K562 (cell line): ENCODE data around the gene TNFSF13B. TPM values are rescaled to one million over a fixed set of nuclear protein-coding genes. Genes with fewer than 3 reads are reported as not detected.

Experiments
- ATAC-seq: fragments of 200-7000 bp; cut with Tn5 transposase; 3 replicates; pipeline ENCODE4 v1.9.1; 2020; ENCODE audit warnings: moderate library complexity
- BruUV-seq: library from RNA; stranded (reverse); fragments of 400-500 nt; replicated peaks from 2 replicates; lab custom pipeline; 2021; lab: Mats Ljungman, UMichigan
- CTCF ChIA-PET: fragments of 300-600 bp; formaldehyde crosslinking; extraction: SDS; loops from one replicate; lab custom pipeline; 2021; ENCODE audit warnings: low intra/inter-chr PET ratio; lab: Yijun Ruan, JAX
- POLR2A ChIA-PET: fragments of 300-600, 350-650 bp; sonication (Branson Sonifier 250); formaldehyde crosslinking; extraction: SDS; loops from one replicate; lab custom pipeline; 2021; ENCODE audit warnings: antibody characterized with exemption, inconsistent platforms; lab: Yijun Ruan, JAX
- DNase-seq, 4 experiments: peaks; one replicate each; pipeline versions ENCODE4 v3.0.0 to v3.0.0-alpha.2; 2011 to 2018; ENCODE audit warnings: low spot score in 3 of 4, mixed read lengths in 3 of 4; ENCODE audit errors: extremely low read depth in 1 of 4
- FAIRE-seq: peaks from 2 replicates; lab custom pipeline; 2011; peaks lifted over from hg19 to GRCh38; lab: Jason Lieb, UNC
- H2AFZ ChIP-seq: 2 replicates; pipeline ENCODE4 v1.6.0; 2011; ENCODE audit warnings: low read depth, low read length, control low read depth, inconsistent platforms
- H3K27ac ChIP-seq: fragments of 200-600 bp; 3 replicates; pipeline ENCODE4 v1.8.0; 2011; ENCODE audit warnings: low read depth, mild to moderate bottlenecking, control low read depth, inconsistent platforms, low read length, moderate library complexity, mixed read lengths; ENCODE audit errors: extremely low read depth
- H3K27me3 ChIP-seq, 2 experiments: fragments of 300-600 bp in 1 of 2; 2 replicates in 1 of 2; 3 replicates in 1 of 2; pipeline versions ENCODE4 v1.6.0 to v1.8.0; 2011; ENCODE audit warnings: inconsistent platforms in 2 of 2, low read length in 2 of 2, mild to moderate bottlenecking in 1 of 2, mixed read lengths in 1 of 2, moderate library complexity in 1 of 2; ENCODE audit not compliant: control insufficient read depth in 2 of 2, insufficient read depth in 2 of 2
- H3K36me3 ChIP-seq: fragments of 300-600 bp; 3 replicates; pipeline ENCODE4 v1.8.0; 2011; ENCODE audit warnings: mild to moderate bottlenecking, low read length, inconsistent platforms; ENCODE audit not compliant: control insufficient read depth, insufficient read depth
- H3K4me1 ChIP-seq, 2 experiments: fragments of 200-600 bp in 1 of 2; replicated peaks in 1 of 2; 2 replicates in 1 of 2; 3 replicates in 1 of 2; pipeline versions ENCODE4 v1.5.1 to v1.8.0; 2011; ENCODE audit warnings: inconsistent platforms in 2 of 2, low read length in 2 of 2, mild to moderate bottlenecking in 1 of 2, mixed read lengths in 1 of 2, moderate library complexity in 1 of 2; ENCODE audit not compliant: control insufficient read depth in 2 of 2, insufficient read depth in 2 of 2
- H3K4me2 ChIP-seq: 2 replicates; pipeline ENCODE4 v1.6.1; 2011; ENCODE audit warnings: low read length, control low read depth, inconsistent platforms, mixed read lengths; ENCODE audit not compliant: insufficient read depth
- H3K4me3 ChIP-seq: fragments of 200-600 bp; sonication (generic), shearing (Covaris generic); 2 replicates; pipeline ENCODE4 v1.5.1; 2016; ENCODE audit warnings: control low read depth, inconsistent platforms
- H3K79me2 ChIP-seq: fragments of 200-600 bp; 3 replicates; pipeline ENCODE4 v1.8.0; 2011; ENCODE audit warnings: low read length, inconsistent platforms; ENCODE audit not compliant: control insufficient read depth, insufficient read depth
- H3K9ac ChIP-seq, 2 experiments: 2 replicates each; pipeline versions ENCODE4 v1.6.0 to v1.6.1; 2011; ENCODE audit warnings: low read depth in 2 of 2, low read length in 2 of 2, control low read depth in 1 of 2, inconsistent platforms in 1 of 2, mild to moderate bottlenecking in 1 of 2, mixed read lengths in 1 of 2; ENCODE audit not compliant: insufficient read depth in 1 of 2
- H3K9me1 ChIP-seq: one replicate; pipeline ENCODE4 v1.6.0; 2011; ENCODE audit warnings: inconsistent platforms, mild to moderate bottlenecking, low read length, moderate library complexity; ENCODE audit not compliant: control insufficient read depth, insufficient read depth
- H3K9me3 ChIP-seq: replicated peaks from 2 replicates; pipeline ENCODE4 v1.5.1; 2011; ENCODE audit warnings: low read depth, low read length, inconsistent platforms; ENCODE audit not compliant: control insufficient read depth, insufficient read depth
- H4K20me1 ChIP-seq: replicated peaks from 2 replicates; pipeline ENCODE4 v1.6.1; 2011; ENCODE audit warnings: low read length, inconsistent platforms, mixed read lengths; ENCODE audit not compliant: control insufficient read depth, insufficient read depth
- ATF1 ChIP-seq, 2 experiments: fragments of 450-650 bp in 1 of 2; IDR thresholded peaks; 2 replicates each; pipeline ENCODE4 v1.6.1; 2016; ENCODE audit warnings: missing compliant biosample characterization in 1 of 2, missing genetic modification characterization in 1 of 2
- CC2D1A ChIP-seq: fragments of 450-650 bp; IDR thresholded peaks from 2 replicates; pipeline ENCODE4 v1.6.1; 2017; ENCODE audit warnings: mild to moderate bottlenecking
- CREB3L1 ChIP-seq: fragments of 450-650 bp; IDR thresholded peaks from 2 replicates; pipeline ENCODE4 v1.6.1; 2014; ENCODE audit warnings: low read depth, mild to moderate bottlenecking, moderate library complexity, borderline replicate concordance
- CREB5 ChIP-seq: fragments of 250-450 bp; sonication (Bioruptor Pico); IDR thresholded peaks from 2 replicates; pipeline ENCODE4 v1.5.0; 2020; ENCODE audit warnings: mild to moderate bottlenecking
- DPF2 ChIP-seq: fragments of 450-650 bp; IDR thresholded peaks from 2 replicates; pipeline ENCODE4 v1.6.1; 2016
- FOS ChIP-seq: IDR thresholded peaks from 3 replicates; pipeline ENCODE4 v1.6.1; 2011; ENCODE audit not compliant: insufficient read length; ENCODE audit errors: extremely low read depth
- GABPB2 ChIP-seq: fragments of 250-450 bp; sonication (Bioruptor Pico); conservative IDR thresholded peaks from 2 replicates; pipeline ENCODE4 v1.5.1; 2021; ENCODE audit warnings: mild to moderate bottlenecking
- JUNB ChIP-seq: fragments of 450-650 bp; formaldehyde crosslinking; conservative IDR thresholded peaks from 2 replicates; pipeline ENCODE4 v1.4.0; 2020; ENCODE audit warnings: mild to moderate bottlenecking
- KDM5B ChIP-seq: fragments of 200-600 bp; sonication (generic); IDR thresholded peaks from 2 replicates; pipeline ENCODE4 v1.6.1; 2012; ENCODE audit warnings: low read depth, mild to moderate bottlenecking, moderate library complexity, low read length, control low read depth, inconsistent platforms; ENCODE audit not compliant: insufficient replicate concordance
- NCOA2 ChIP-seq, 2 experiments: fragments of 450-650 bp; IDR thresholded peaks; 2 replicates each; pipeline ENCODE4 v1.6.1; 2018; ENCODE audit warnings: mild to moderate bottlenecking in 2 of 2, moderate library complexity in 1 of 2; ENCODE audit not compliant: partially characterized antibody in 2 of 2
- NCOR1 ChIP-seq: fragments of 450-650 bp; IDR thresholded peaks from 2 replicates; pipeline ENCODE4 v1.6.1; 2016; ENCODE audit warnings: mild to moderate bottlenecking, moderate library complexity
- PCBP2 ChIP-seq: fragments of 200-400 bp; formaldehyde crosslinking; IDR thresholded peaks from 2 replicates; pipeline ENCODE4 v1.6.1; 2018; ENCODE audit warnings: low read length, low read depth, mild to moderate bottlenecking, moderate library complexity; ENCODE audit not compliant: poor library complexity, severe bottlenecking
- THAP7 ChIP-seq: fragments of 250-450 bp; sonication (Bioruptor Pico); IDR thresholded peaks from 2 replicates; pipeline ENCODE4 v1.5.0; 2021
- TSC22D4 ChIP-seq: fragments of 450-650 bp; IDR thresholded peaks from 2 replicates; pipeline ENCODE4 v1.6.1; 2016; ENCODE audit warnings: missing genetic modification characterization, missing biosample characterization, control low read depth
- ZNF146 ChIP-seq: IDR thresholded peaks from one replicate; pipeline ENCODE4 v1.6.1; 2018; ENCODE audit warnings: missing compliant biosample characterization; ENCODE audit not compliant: unreplicated experiment
- ZNF263 ChIP-seq: sonication (generic); formaldehyde crosslinking; IDR thresholded peaks from 2 replicates; pipeline ENCODE4 v1.8.0; 2022; ENCODE audit warnings: mild to moderate bottlenecking, missing genetic modification reagents, borderline replicate concordance
- ZSCAN32 ChIP-seq: fragments of 450-650 bp; formaldehyde crosslinking; IDR thresholded peaks from 2 replicates; pipeline ENCODE4 v1.4.0; 2020; ENCODE audit warnings: mild to moderate bottlenecking, moderate library complexity
- ZZZ3 ChIP-seq: fragments of 450-650 bp; IDR thresholded peaks from 2 replicates; pipeline ENCODE4 v1.6.1; 2016; ENCODE audit warnings: antibody characterized with exemption, mild to moderate bottlenecking, moderate library complexity
- WGBS: fragments of 100-300 bp; shearing (Covaris generic); methylation state at CpG from one replicate; pipeline ENCODE4 v1.1.6; 2016; ENCODE audit warnings: low coverage, mixed read lengths; ENCODE audit not compliant: insufficient coverage; ENCODE audit errors: missing lambda C conversion rate; 5-methylcytosine and 5-hydroxymethylcytosine counted together
- in situ Hi-C: fragments of 300-500 bp; cut with MboI; formaldehyde crosslinking; loops from 4 replicates; pipeline ENCODE4 v1.15.0; 2018; ENCODE audit warnings: inconsistent platforms, mixed read lengths
- intact Hi-C: fragments of 100-400 bp; cut with micrococcal nuclease; formaldehyde crosslinking; loops from 2 replicates; pipeline ENCODE4 v1.14.2; 2022
- polyA plus RNA-seq, 8 experiments: library from polyadenylated mRNA; depleted of rRNA in 4 of 8; stranded (reverse) in 5 of 8; unstranded in 3 of 8; fragments of >200 nt; fragmentation: Nextera tagmentation in 2 of 8; fragmentation: Illumina TruSeq in 1 of 8; extraction: Ambion mirVana in 2 of 8; extraction: Trizol in 1 of 8; gene quantifications; 2 replicates each; pipeline versions ENCODE4 v1.2.1 to v1.2.3, GENCODE V29; 2011 to 2014; ENCODE audit warnings: inconsistent platforms in 1 of 8, missing spikeins in 1 of 8
- total RNA-seq, 7 experiments: library from RNA; depleted of rRNA in 6 of 7; stranded (reverse); fragments of >200 nt in 6 of 7; fragmentation: Illumina TruSeq in 2 of 7; extraction: Trizol in 2 of 7; gene quantifications; 2 replicates each; pipeline versions ENCODE4 v1.2.1 to v1.2.3, GENCODE V29; 2011 to 2021; ENCODE audit warnings: low replicate concordance in 1 of 7

Gene TNFSF13B
- total and polyA plus RNA-seq, 9 of the 15 experiments (the other 6 are each of a cell fraction or from before 2014, with no cell fraction given), result 1.1 to 2.1 (median 1.5) TPM

- TF ChIP-seq CREB3L1, result no peak
- no peak for TF ChIP-seq CC2D1A
- TF ChIP-seq NCOR1, result no peak
- TF ChIP-seq TSC22D4 (tag), result no peak
- no peak for TF ChIP-seq KDM5B
- no peak for TF ChIP-seq ZSCAN32 (CRISPR knock-in tag)
- no peak for TF ChIP-seq ZNF146 (CRISPR knock-in tag)
Observed at GRCh38 chr13:108276060-108276459, 6.5 kb downstream of the TNFSF13B start (continued).

- no peak overlapping the region for H3K27ac ChIP-seq
- H3K4me2 ChIP-seq, result no peak overlapping the region
- no peak for DNase-seq
- no peaks in the 10 kb centered on the region for H3K9me3 ChIP-seq
- no TSS peak for BruUV-seq
- H3K79me2 ChIP-seq, result no peaks in the 10 kb centered on the region
- H3K9ac ChIP-seq, result no peak overlapping the region
- no peak overlapping the region for H3K4me3 ChIP-seq
- ATAC-seq, result no peak
- CTCF ChIA-PET, result no interaction called here
- no peak for FAIRE-seq
- intact Hi-C loops, result loop anchor here (5.0 kb wide), 1 partner anchor 51 kb away; no protein-coding TSS in a partner anchor
- 17% methylated on average over 1 of the region's 1 CpG for whole genome bisulfite sequencing
- TF ChIP-seq ATF1 (CRISPR knock-in tag; IDR thresholded peaks at IDR 0.05) (no peak), ATF1 (tag; IDR thresholded peaks at IDR 0.05) (no peak), FOS (no peak), THAP7 (CRISPR knock-in tag) (no peak), JUNB (CRISPR knock-in tag) (no peak), ZZZ3 (no peak), PCBP2 (peak; percentile 46), NCOA2 (IDR thresholded peaks at IDR 0.05; ENCODE audit: partially characterized antibody in 2 of 2) (no peak), ZNF263 (CRISPR knock-in tag) (peak; percentile 77), CREB5 (no peak), GABPB2 (CRISPR knock-in tag) (no peak), DPF2 (no peak)
- POLR2A ChIA-PET, result no interaction called here
- H3K9me1 ChIP-seq, result no peaks in the 10 kb centered on the region
- H3K4me1 ChIP-seq, result no peaks in the 10 kb centered on the region; a peak in 1 of 5 replicates
- no peaks in the 10 kb centered on the region for H3K27me3 ChIP-seq
- no peaks in the 10 kb centered on the region for H4K20me1 ChIP-seq
- no peaks in the 10 kb centered on the region for H3K36me3 ChIP-seq
- no peak overlapping the region for H2AFZ ChIP-seq
- in situ Hi-C loops, result no loop called here
Observed at GRCh38 chr13:108278466-108278865, 8.9 kb downstream of the TNFSF13B start.
